Activated CD4-positive, alpha-beta memory T cell treated with anti-CD3 and anti-CD28 coated beads for 36 hours (primary cell): ENCODE measurements around the gene MEGF8. TPM values are rescaled to one million over a fixed set of nuclear protein-coding genes. Genes with fewer than 3 reads are reported as not detected.

Experiments used
- CTCF ChIA-PET: fragments of 350-600 bp; sonication (Branson Sonifier 250); formaldehyde crosslinking; loops from one replicate; lab custom pipeline; 2021; ENCODE audit warnings: antibody characterized with exemption, inconsistent platforms; lab: Charles Lee
- POLR2A ChIA-PET: fragments of 350-600 bp; sonication (Branson Sonifier 250); formaldehyde crosslinking; loops from one replicate; lab custom pipeline; 2021; ENCODE audit warnings: antibody characterized with exemption; lab: Charles Lee
- DNase-seq: peaks from one replicate; pipeline ENCODE4 v3.0.0-alpha.2; 2020
- H3K27ac Mint-ChIP-seq: one replicate; pipeline ENCODE4 v1.8.0; 2021; ENCODE audit warnings: mixed read lengths
- H3K27me3 Mint-ChIP-seq: one replicate; pipeline ENCODE4 v1.8.0; 2021; ENCODE audit warnings: mixed read lengths
- H3K36me3 Mint-ChIP-seq: one replicate; pipeline ENCODE4 v1.8.0; 2021; ENCODE audit warnings: mixed read lengths
- H3K4me1 Mint-ChIP-seq: one replicate; pipeline ENCODE4 v1.8.0; 2021; ENCODE audit warnings: low read depth, mixed read lengths
- H3K4me3 Mint-ChIP-seq: one replicate; pipeline ENCODE4 v1.8.0; 2021; ENCODE audit warnings: mild to moderate bottlenecking, mixed read lengths
- H3K9me3 Mint-ChIP-seq: one replicate; pipeline ENCODE4 v1.8.0; 2021; ENCODE audit warnings: mixed read lengths
- intact Hi-C: fragments of 100-400 bp; cut with micrococcal nuclease; formaldehyde crosslinking; loops from one replicate; pipeline ENCODE4 v1.15.1; 2023
- total RNA-seq, 2 experiments: library from RNA; stranded (reverse); gene quantifications; one replicate each; pipeline ENCODE4 v1.2.3, GENCODE V29; 2021

MEGF8 gene
- total RNA-seq, 2 experiments from 2014 or later, result 6.0 to 7.2 TPM

DNA sequence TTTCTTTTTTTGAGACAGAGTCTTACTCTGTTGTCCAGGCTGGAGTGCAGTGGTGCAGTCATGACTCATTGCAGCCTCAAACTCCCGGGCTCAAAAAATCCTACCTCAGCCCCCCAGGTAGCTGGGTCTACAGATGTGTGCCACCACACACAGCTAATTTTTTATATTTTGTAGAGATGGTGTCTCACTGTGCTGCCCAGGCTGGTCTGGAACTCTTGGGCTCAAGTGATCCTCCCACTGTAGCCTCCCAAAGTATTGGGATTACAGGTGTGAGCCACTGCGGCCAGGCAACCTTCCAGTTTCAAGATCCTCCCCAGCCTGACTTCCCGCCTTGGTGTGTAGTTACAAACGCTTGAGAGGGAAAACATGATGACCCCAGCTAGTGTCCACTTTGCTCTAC is 42.5 kb downstream of the MEGF8 start:
- no peaks in the 10 kb centered on the region for H3K27me3 Mint-ChIP-seq
- CTCF ChIA-PET, result no interaction called here
- peaks cover 3% of the 10 kb centered on the region for H3K9me3 Mint-ChIP-seq
- H3K27ac Mint-ChIP-seq, result no peak overlapping the region
- no peaks in the 10 kb centered on the region for H3K4me1 Mint-ChIP-seq
- no peak for DNase-seq
- POLR2A ChIA-PET, result no interaction called here
- intact Hi-C loops, result no loop called here
- H3K4me3 Mint-ChIP-seq, result no peak overlapping the region
- peaks cover 7% of the 10 kb centered on the region for H3K36me3 Mint-ChIP-seq

GRCh38 chr19:42368360-42368759 is 42.9 kb downstream of the MEGF8 start:
- Mint-ChIP-seq H3K4me1 (no peaks in the 10 kb centered on the region), H3K4me3 (no peak overlapping the region), H3K27me3 (no peaks in the 10 kb centered on the region), H3K36me3 (peaks cover 5% of the 10 kb centered on the region), H3K27ac (no peak overlapping the region), H3K9me3 (peaks cover 3% of the 10 kb centered on the region)
- ChIA-PET CTCF (no interaction called here), POLR2A (no interaction called here)
- no peak for DNase-seq
- intact Hi-C loops, result no loop called here

DNA sequence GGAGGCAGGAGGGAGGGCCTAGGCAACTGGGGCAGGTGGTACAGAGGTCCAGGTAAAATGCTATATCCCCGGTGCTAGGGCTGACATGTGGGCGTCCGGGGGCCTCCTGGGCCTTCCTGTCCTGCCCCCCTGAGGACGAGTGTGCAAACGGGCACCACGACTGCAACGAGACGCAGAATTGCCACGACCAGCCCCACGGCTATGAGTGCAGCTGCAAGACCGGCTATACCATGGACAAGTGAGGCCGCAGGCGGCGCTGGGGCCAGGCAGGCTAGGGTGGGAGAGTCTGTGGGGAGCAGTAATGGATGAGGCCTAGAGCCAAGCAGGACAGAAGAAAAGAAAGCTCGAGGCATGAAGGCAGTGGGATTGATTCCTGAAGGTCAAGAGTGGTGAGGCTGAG is 43.3 kb downstream of the MEGF8 start:
- Mint-ChIP-seq H3K27me3 (no peaks in the 10 kb centered on the region), H3K4me3 (no peak overlapping the region), H3K27ac (no peak overlapping the region), H3K36me3 (peaks cover 2% of the 10 kb centered on the region), H3K9me3 (peaks cover 2% of the 10 kb centered on the region), H3K4me1 (no peaks in the 10 kb centered on the region)
- intact Hi-C loops, result no loop called here
- POLR2A ChIA-PET, result no interaction called here
- CTCF ChIA-PET, result no interaction called here
- DNase-seq, result no peak

DNA sequence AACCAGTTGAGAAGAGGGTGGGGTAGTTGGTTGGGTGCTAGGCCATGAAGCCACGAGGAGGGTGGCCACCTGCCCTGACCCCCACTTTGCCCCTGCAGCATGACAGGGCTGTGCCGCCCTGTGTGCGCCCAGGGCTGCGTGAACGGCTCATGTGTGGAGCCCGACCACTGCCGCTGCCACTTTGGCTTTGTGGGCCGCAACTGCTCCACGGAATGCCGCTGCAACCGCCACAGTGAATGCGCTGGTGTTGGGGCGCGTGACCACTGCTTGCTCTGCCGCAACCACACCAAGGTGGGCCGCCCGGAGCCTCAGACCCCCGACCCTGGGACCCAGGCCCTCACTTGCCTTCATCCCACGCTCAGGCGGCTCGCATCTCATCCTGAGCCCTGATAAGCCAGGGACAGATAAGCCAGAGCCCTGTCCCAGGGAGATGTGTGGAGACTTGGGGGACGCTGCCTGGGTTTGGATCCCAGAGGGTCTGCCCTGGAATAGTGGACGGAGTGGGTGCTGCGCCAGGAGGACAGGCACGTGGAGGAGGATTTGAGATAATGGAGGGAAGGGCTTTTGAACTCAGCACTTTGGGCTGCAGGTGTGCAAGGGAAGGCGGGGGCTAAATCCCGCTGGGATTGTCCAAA is 44.1 kb downstream of the MEGF8 start:
- H3K36me3 Mint-ChIP-seq, result no peaks in the 10 kb centered on the region
- H3K4me1 Mint-ChIP-seq, result no peaks in the 10 kb centered on the region
- H3K9me3 Mint-ChIP-seq, result no peaks in the 10 kb centered on the region
- H3K27ac Mint-ChIP-seq, result no peak overlapping the region
- CTCF ChIA-PET, result no interaction called here
- DNase-seq, result no peak
- no peaks in the 10 kb centered on the region for H3K27me3 Mint-ChIP-seq
- POLR2A ChIA-PET, result no interaction called here
- intact Hi-C loops, result no loop called here
- no peak overlapping the region for H3K4me3 Mint-ChIP-seq

DNA sequence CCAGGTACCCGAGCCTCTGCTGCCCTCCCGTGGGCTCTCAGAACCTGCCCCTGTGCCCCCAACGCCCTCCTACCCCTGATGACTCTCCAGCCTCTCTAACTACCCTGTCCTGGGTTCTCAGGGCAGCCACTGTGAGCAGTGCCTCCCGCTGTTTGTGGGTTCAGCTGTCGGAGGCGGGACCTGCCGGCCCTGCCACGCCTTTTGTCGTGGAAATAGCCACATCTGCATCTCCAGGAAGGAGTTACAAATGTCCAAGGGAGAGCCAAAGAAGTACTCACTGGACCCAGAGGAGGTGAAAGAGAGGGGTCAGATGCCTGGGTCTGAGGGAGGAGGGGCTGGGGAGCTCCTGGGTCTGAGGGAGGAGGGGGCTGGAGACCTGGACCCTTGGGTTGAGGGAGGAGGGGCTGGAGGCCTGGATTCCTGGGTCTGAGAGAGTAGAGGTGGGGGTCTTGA is 44.7 kb downstream of the MEGF8 start:
- DNase-seq, result no peak
- Mint-ChIP-seq H3K4me1 (no peaks in the 10 kb centered on the region), H3K27ac (no peak overlapping the region), H3K27me3 (no peaks in the 10 kb centered on the region), H3K36me3 (no peaks in the 10 kb centered on the region), H3K9me3 (no peaks in the 10 kb centered on the region), H3K4me3 (no peak overlapping the region)
- intact Hi-C loops, result no loop called here
- CTCF ChIA-PET, result no interaction called here
- POLR2A ChIA-PET, result no interaction called here

GRCh38 chr19:42370626-42371175 is 45.3 kb downstream of the MEGF8 start:
- Mint-ChIP-seq H3K4me1 (no peaks in the 10 kb centered on the region), H3K27me3 (no peaks in the 10 kb centered on the region), H3K4me3 (no peak overlapping the region), H3K27ac (no peak overlapping the region), H3K9me3 (no peaks in the 10 kb centered on the region), H3K36me3 (no peaks in the 10 kb centered on the region)
- POLR2A ChIA-PET, result no interaction called here
- intact Hi-C loops, result no loop called here
- CTCF ChIA-PET, result no interaction called here
- no peak for DNase-seq

- no peak overlapping the region for H3K4me3 Mint-ChIP-seq
- intact Hi-C loops, result no loop called here
These were observed 49.5 kb downstream of the MEGF8 start for GRCh38 chr19:42374826-42375376.

DNA sequence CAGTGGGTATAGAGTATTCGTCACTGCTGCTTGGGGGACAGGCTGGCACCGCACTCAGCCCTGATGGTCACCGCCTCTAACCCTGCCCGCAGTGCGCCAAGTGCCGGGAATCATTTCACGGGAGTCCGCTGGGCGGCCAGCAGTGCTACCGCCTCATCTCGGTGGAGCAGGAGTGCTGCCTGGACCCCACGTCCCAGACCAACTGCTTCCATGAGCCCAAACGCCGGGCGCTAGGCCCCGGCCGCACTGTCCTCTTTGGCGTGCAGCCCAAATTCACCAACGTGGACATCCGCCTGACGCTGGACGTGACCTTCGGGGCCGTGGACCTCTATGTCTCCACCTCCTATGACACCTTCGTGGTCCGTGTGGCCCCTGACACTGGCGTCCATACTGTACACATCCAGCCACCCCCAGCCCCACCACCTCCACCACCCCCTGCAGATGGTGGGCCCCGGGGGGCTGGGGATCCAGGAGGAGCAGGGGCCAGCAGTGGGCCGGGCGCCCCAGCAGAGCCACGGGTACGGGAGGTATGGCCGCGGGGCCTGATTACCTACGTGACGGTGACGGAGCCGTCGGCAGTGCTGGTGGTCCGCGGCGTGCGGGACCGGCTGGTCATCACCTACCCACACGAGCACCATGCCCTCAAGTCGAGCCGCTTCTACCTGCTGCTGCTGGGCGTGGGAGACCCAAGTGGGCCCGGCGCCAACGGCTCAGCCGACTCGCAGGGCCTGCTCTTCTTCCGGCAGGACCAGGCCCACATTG is 50.2 kb downstream of the MEGF8 start:
- no peaks in the 10 kb centered on the region for H3K9me3 Mint-ChIP-seq
- intact Hi-C loops, result no loop called here
- H3K4me1 Mint-ChIP-seq, result peaks cover 3% of the 10 kb centered on the region
- CTCF ChIA-PET, result no interaction called here
- POLR2A ChIA-PET, result no interaction called here
- no peak overlapping the region for H3K4me3 Mint-ChIP-seq
- DNase-seq, result no peak
- peaks cover 4% of the 10 kb centered on the region for H3K27me3 Mint-ChIP-seq
- no peak overlapping the region for H3K27ac Mint-ChIP-seq
- no peaks in the 10 kb centered on the region for H3K36me3 Mint-ChIP-seq

More at GRCh38 chr19:42374826-42375376, 49.5 kb downstream of the MEGF8 start:
- peaks cover 3% of the 10 kb centered on the region for H3K4me1 Mint-ChIP-seq
- H3K9me3 Mint-ChIP-seq, result no peaks in the 10 kb centered on the region
- H3K27me3 Mint-ChIP-seq, result peaks cover 4% of the 10 kb centered on the region
- DNase-seq, result no peak
- H3K27ac Mint-ChIP-seq, result no peak overlapping the region
- no peaks in the 10 kb centered on the region for H3K36me3 Mint-ChIP-seq
- POLR2A ChIA-PET, result no interaction called here
- CTCF ChIA-PET, result no interaction called here

DNA sequence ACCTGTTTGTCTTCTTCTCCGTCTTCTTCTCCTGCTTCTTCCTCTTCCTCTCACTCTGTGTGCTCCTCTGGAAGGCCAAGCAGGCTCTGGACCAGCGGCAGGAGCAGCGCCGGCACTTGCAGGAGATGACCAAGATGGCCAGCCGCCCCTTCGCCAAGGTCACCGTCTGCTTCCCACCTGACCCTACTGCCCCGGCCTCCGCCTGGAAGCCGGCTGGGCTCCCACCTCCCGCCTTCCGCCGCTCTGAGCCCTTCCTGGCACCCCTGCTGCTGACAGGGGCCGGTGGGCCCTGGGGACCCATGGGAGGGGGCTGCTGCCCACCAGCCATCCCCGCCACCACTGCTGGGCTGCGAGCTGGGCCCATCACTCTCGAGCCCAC is 50.7 kb downstream of the MEGF8 start:
- intact Hi-C loops, result no loop called here
- no peak overlapping the region for H3K4me3 Mint-ChIP-seq
- peaks cover 8% of the 10 kb centered on the region for H3K27me3 Mint-ChIP-seq
- H3K27ac Mint-ChIP-seq, result no peak overlapping the region
- peaks cover 3% of the 10 kb centered on the region for H3K4me1 Mint-ChIP-seq
- DNase-seq, result no peak
- ChIA-PET CTCF (no interaction called here), POLR2A (no interaction called here)
- no peaks in the 10 kb centered on the region for H3K36me3 Mint-ChIP-seq
- H3K9me3 Mint-ChIP-seq, result no peaks in the 10 kb centered on the region

DNA sequence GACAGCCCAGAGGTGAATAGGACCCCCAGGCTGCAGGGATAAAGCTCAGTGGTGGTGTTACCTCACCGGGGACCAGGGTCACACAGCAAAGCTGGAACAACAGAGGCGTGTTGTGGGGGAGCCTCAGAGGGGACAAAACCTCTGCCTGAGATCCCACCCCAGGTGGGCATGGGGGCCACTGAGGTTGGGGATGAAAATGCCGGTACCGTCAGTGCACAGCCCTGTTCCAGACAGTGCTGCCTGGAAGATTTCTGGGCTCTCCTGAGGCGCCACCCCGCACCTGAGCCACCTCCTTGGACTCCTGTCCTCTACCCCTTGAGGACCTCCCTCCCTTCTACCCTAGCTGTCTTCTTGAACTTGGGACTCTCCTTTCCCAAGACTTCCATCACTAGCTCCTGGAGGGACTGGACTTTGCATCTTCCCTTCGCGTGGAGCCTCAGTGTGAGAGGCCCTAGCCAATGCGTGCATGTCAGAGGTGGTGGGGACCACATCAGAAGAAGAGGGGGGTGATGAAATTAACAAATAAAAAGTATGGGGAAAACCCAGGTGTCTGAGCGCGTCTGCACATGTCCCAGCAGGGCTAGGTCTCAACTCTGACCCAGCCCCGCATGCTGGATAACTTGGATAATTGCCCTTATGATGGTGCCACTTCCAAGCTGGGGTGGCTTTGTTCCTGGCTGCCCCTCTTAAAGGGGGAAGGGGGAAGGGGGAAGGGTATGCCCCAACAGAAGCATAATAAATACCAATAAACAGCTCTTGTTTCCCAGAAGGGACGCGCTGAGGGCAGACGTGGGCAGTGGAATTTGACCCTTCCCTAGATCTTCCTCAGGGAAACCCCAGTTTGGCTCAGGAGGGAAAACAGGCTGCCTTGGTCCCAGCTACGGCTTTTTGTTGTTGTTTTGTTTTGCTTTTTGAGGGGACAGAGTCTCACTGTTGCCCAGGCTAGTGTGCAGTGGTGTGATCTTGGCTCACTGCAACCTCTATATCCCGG is 53.1 kb downstream of the MEGF8 start:
- H3K27ac Mint-ChIP-seq, result no peak overlapping the region
- intact Hi-C loops, result no loop called here
- peaks cover 3% of the 10 kb centered on the region for H3K4me1 Mint-ChIP-seq
- POLR2A ChIA-PET, result no interaction called here
- no peaks in the 10 kb centered on the region for H3K9me3 Mint-ChIP-seq
- H3K27me3 Mint-ChIP-seq, result peaks cover 21% of the 10 kb centered on the region
- no peak overlapping the region for H3K4me3 Mint-ChIP-seq
- no peak for DNase-seq
- H3K36me3 Mint-ChIP-seq, result no peaks in the 10 kb centered on the region
- CTCF ChIA-PET, result interaction anchor here (1.6 kb wide), 1 partner anchor 60 kb away, joined by 5 read pairs; no protein-coding TSS in a partner anchor

GRCh38 chr19:42380155-42380554 is 54.7 kb downstream of the MEGF8 start:
- Mint-ChIP-seq H3K4me1 (peaks cover 3% of the 10 kb centered on the region), H3K27me3 (peaks cover 21% of the 10 kb centered on the region), H3K36me3 (no peaks in the 10 kb centered on the region), H3K9me3 (no peaks in the 10 kb centered on the region), H3K4me3 (no peak overlapping the region), H3K27ac (no peak overlapping the region)
- DNase-seq, result no peak
- intact Hi-C loops, result no loop called here
- CTCF ChIA-PET, result interaction anchor here (0.6 to 1.4 kb wide), 3 partner anchors 21 to 473 kb away, joined by 3 to 4 read pairs (median 3); no protein-coding TSS in a partner anchor
- POLR2A ChIA-PET, result interaction anchor here (1.6 kb wide), 1 partner anchor 17 kb away, joined by 4 read pairs; no protein-coding TSS in a partner anchor
